Ovary (tissue), 9 donors: ENCODE results near the gene AGK. TPM values are rescaled to one million over a fixed set of nuclear protein-coding genes. Genes with fewer than 3 reads are reported as not detected.

Experiments used
- DNase-seq, 5 donors: peaks; one replicate each; pipeline ENCODE4 v3.0.0-alpha.2; 2019 to 2020
- H3K27ac ChIP-seq, 2 donors: fragments of 200-600 bp; one replicate each; pipeline versions ENCODE4 v1.5.1 to v1.8.0; 2019 to 2022
- H3K27me3 ChIP-seq: fragments of 200-600 bp; one replicate; pipeline ENCODE4 v1.8.0; 2022
- H3K36me3 ChIP-seq: fragments of 200-600 bp; sonication (generic); one replicate; pipeline ENCODE4 v1.5.1; 2019
- H3K4me1 ChIP-seq: one replicate; pipeline ENCODE4 v1.8.1; 2013; ENCODE audit warnings: mild to moderate bottlenecking, moderate library complexity; ENCODE audit not compliant: insufficient read depth
- H3K4me3 ChIP-seq: fragments of 200-600 bp; sonication (generic); one replicate; pipeline ENCODE4 v1.5.1; 2017
- H3K9me3 ChIP-seq, 2 donors: fragments of 200-600 bp in 1 of 2; sonication (generic) in 1 of 2; one replicate each; pipeline versions ENCODE4 v1.5.1 to v1.8.1; 2013 to 2019; ENCODE audit warnings: mild to moderate bottlenecking in 1 of 2, moderate library complexity in 1 of 2
- EP300 ChIP-seq: sonication (generic); formaldehyde crosslinking; IDR thresholded peaks from one replicate; pipeline ENCODE4 v1.6.1; 2017; ENCODE audit warnings: antibody characterized with exemption
- POLR2A ChIP-seq: fragments of 450-650 bp; IDR thresholded peaks from one replicate; pipeline ENCODE4 v1.6.1; 2017; ENCODE audit warnings: antibody characterized with exemption, mild to moderate bottlenecking, moderate library complexity
- WGBS, 3 donors: extraction: QIAGEN DNeasy Blood & Tissue Kit in 1 of 3; methylation state at CpG; one replicate each; pipeline versions ENCODE4 v1.1.5 to v1.1.7; 2013 to 2017; 5-methylcytosine and 5-hydroxymethylcytosine counted together
- intact Hi-C, 4 donors: fragments of 100-400 bp; cut with DNase I; formaldehyde crosslinking; loops; one replicate each; pipeline versions ENCODE4 v1.11.0 to v1.15.1; 2022 to 2023
- polyA plus RNA-seq, 2 donors: library from polyadenylated mRNA; stranded (reverse); fragments of 200-250 nt in 1 of 2; fragments of 350-450 nt in 1 of 2; fragmentation: Illumina TruSeq in 1 of 2; extraction: RNeasy Lipid Tissue Mini Kit (QIAGEN cat#74804) in 1 of 2; gene quantifications; one replicate each; pipeline ENCODE4 v1.2.3, GENCODE V29; 2013 to 2014
- total RNA-seq, 7 donors: library from RNA; depleted of rRNA in 2 of 7; stranded (reverse); fragments of >200 nt in 2 of 7; fragmentation: NEBNext Ultra II Directional in 3 of 7; extraction: Animal tissue kit (Norgen Biotek cat#: 25700) in 3 of 7; gene quantifications; one replicate each; pipeline versions ENCODE4 v1.1.0 to v1.2.4, GENCODE V29; 2016 to 2023
- TF ChIP-seq, protein P1 (sequence below), 3 donors: fragments of 450-650 bp in 2 of 3; fragments of 200-600 bp in 1 of 3; IDR thresholded peaks; one replicate each; pipeline versions ENCODE4 v1.5.1 to v1.8.0; 2016 to 2022; ENCODE audit warnings: antibody characterized with exemption in 3 of 3, mild to moderate bottlenecking in 1 of 3
- donor health status: DM: no; HTN: no; CAD: no; lungs with moderate emphysema.
- donor health status: DM: no; HTN: no; CAD: no.
- donor health status: Bipolar disorder and iron deficiency.
- donor health status: DM: yes; HTN: yes; CAD: no.
- donor health status: DM: no; HTN: no; CAD: no.
- donor health status: DM: yes; HTN: yes; CAD: no.

AGK gene
- total and polyA plus RNA-seq, 9 donors, result 11.3 to 32.1 (median 21.8) TPM

DNA sequence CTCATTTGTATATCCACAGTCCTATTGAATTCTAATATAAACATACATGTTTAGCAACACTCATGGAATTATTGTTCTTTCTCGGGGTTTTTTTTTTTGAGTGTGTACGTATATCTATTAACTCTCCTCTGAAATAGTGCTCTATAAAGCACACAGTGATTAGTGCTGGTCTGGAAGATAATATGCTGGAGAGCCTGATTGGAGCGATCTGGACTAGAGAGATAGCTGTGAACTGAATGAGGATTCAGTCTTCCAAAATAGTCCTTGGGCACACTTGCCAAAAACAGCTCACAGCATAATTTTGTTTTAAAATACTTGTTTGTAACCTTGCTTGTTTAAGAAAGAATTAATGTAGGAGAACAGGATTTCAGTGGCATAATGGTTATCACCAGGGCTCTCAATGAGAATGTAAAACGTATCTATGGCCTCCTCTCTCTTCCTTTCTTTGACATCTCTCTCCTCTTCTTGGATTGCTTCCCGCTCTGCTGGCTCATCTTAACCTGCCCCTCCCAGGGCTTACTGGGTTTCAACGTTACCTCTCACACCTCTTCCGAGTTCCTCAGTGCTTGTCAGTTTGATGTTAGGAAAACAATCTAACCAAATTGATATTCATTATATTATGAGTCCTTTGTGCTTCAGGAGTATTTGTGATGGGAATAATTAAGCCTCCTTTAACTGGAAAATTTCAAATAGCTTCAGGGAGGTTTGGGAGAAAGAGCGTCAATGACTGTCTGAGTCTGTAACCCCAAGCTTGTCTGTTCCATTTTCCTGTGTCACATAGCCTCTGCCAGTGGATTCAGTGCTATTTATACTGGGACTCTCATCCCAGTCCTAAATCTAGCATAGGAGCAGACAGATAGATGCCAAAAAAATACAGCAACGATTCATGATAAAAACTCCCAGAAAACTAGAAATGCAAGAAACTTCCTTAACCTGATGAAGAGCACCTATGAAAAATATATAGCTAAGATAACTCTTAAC lies 16.2 kb upstream of the AGK start:
- 31 to 45% (median 33%) methylated on average over 9 of the region's 9 CpGs for WGBS, 3 donors
- Histone ChIP-seq H3K9me3 (no peaks in the 10 kb centered on the region), H3K4me1 (no peaks in the 10 kb centered on the region), H3K4me3 (no peak overlapping the region), H3K27me3 (no peaks in the 10 kb centered on the region), H3K27ac (no peak overlapping the region), H3K36me3 (no peaks in the 10 kb centered on the region)
- intact Hi-C loops, result no loop called here
- no peak for DNase-seq
- TF ChIP-seq POLR2A (no peak), EP300 (no peak)
- TF ChIP-seq, protein P1, sequence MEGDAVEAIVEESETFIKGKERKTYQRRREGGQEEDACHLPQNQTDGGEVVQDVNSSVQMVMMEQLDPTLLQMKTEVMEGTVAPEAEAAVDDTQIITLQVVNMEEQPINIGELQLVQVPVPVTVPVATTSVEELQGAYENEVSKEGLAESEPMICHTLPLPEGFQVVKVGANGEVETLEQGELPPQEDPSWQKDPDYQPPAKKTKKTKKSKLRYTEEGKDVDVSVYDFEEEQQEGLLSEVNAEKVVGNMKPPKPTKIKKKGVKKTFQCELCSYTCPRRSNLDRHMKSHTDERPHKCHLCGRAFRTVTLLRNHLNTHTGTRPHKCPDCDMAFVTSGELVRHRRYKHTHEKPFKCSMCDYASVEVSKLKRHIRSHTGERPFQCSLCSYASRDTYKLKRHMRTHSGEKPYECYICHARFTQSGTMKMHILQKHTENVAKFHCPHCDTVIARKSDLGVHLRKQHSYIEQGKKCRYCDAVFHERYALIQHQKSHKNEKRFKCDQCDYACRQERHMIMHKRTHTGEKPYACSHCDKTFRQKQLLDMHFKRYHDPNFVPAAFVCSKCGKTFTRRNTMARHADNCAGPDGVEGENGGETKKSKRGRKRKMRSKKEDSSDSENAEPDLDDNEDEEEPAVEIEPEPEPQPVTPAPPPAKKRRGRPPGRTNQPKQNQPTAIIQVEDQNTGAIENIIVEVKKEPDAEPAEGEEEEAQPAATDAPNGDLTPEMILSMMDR (IDR thresholded peaks at IDR 0.05), result no peak

DNA sequence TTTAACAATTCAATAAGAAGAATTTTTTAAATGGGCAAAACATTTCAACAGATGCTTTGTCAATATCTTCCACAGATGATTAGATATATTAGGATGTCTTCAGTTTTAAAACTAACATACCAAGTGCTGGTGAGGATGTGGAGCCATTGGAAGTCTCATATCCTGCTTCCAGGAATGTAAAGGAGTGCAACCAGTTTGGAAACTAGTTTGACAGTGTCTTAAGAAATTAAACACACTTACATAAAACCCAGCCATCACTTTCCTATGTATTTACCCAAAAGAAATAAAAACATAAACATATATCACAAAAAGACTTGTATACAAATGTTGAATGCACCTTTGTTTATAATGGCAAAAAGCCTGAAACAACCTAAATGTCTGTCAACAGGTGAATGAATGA lies 13.3 kb upstream of the AGK start:
- TF ChIP-seq EP300, result no peak
- Histone ChIP-seq H3K9me3 (no peaks in the 10 kb centered on the region), H3K4me1 (no peaks in the 10 kb centered on the region), H3K36me3 (no peaks in the 10 kb centered on the region), H3K4me3 (no peak overlapping the region), H3K27ac (no peak overlapping the region), H3K27me3 (no peaks in the 10 kb centered on the region)
- intact Hi-C loops, result no loop called here
- no peak for DNase-seq

DNA sequence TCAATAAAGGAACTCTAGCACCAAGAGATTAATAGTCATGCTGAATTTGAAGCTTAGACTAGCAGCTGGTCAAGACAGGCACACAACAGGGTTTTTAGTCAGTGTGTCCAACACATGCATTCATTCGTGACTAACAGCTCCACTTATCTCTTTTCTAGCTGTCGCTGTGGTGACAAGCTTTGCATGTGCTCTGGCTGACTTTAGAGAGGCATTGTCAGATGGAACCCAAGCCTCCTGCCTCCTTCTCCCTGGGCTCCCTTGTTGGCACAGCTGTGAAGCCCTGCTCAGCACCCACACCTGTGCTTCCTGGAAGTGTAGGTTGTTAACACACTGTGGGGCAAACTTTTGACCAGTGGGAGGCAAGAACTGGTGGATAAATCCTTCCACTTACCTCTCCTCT lies 9.8 kb upstream of the AGK start:
- Histone ChIP-seq H3K4me3 (no peak overlapping the region), H3K4me1 (no peaks in the 10 kb centered on the region), H3K36me3 (no peaks in the 10 kb centered on the region), H3K9me3 (no peaks in the 10 kb centered on the region), H3K27me3 (no peaks in the 10 kb centered on the region), H3K27ac (no peak overlapping the region)
- intact Hi-C loops, result no loop called here
- no peak for DNase-seq
- no peak for TF ChIP-seq POLR2A
- TF ChIP-seq, protein P1 (IDR thresholded peaks at IDR 0.05), result no peak
- TF ChIP-seq EP300, result no peak
- WGBS, 3 donors, result 65 to 74% (median 69%) methylated on average over 2 of the region's 2 CpGs

DNA sequence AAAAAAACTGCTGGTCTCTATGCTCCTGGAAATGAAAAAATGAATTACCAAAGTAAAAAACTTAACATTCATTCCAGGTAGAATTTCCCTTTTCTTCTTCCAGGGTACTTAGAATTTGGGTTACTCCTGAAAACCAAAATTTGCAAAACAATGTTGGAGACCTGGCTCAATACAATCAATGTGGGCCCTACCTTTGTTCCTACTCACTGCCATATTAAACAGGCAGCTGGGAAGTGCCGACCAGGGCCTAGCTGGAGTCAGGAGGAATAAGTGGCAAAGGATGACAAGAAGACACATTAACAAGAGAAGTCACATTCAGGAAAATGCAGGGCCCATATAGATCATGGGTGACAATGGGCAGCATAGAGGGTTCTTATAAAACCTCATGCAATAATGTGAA lies 6.4 kb upstream of the AGK start:
- no peak for TF ChIP-seq EP300
- no peak overlapping the region for H3K4me3 ChIP-seq
- H3K36me3 ChIP-seq, result no peaks in the 10 kb centered on the region
- H3K9me3 ChIP-seq, result no peaks in the 10 kb centered on the region
- intact Hi-C loops, result no loop called here
- no peaks in the 10 kb centered on the region for H3K27me3 ChIP-seq
- H3K4me1 ChIP-seq, result no peaks in the 10 kb centered on the region
- 34 to 63% (median 62%) methylated on average over 1 of the region's 1 CpG for WGBS, 3 donors
- H3K27ac ChIP-seq, result no peak overlapping the region
- no peak for DNase-seq

DNA sequence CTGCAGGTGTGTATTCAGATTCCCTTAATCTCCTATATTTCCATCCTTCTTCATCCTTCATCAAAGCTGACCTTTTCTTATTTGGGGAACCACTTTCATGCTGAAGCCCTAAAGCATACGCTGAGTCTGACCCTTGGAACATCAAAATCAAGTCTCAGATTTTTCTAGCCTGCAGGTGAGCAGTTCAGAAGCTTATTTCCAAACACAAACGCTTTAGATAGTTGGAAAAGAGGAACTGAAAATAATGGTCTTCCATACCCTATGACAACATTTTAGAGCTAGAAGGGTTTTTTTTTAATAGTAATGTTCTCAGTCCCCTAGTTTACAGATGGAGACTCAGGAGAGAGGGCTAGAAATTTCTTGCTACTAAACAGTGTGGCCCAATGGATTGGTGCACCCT lies 1.6 kb upstream of the AGK start:
- Histone ChIP-seq H3K27me3 (no peaks in the 10 kb centered on the region), H3K4me1 (no peaks in the 10 kb centered on the region), H3K9me3 (no peaks in the 10 kb centered on the region), H3K4me3 (no peak overlapping the region), H3K36me3 (no peaks in the 10 kb centered on the region), H3K27ac (no peak overlapping the region)
- WGBS, 3 donors, result 89 to 91% (median 89%) methylated on average over 2 of the region's 2 CpGs
- no peak for DNase-seq
- TF ChIP-seq EP300 (no peak), POLR2A (no peak)
- TF ChIP-seq, protein P1 (IDR thresholded peaks at IDR 0.05), result no peak
- intact Hi-C loops, result no loop called here
